DMS53 treated with DMSO at 0.1 percent for 48 hours (cell line): Measurements from ENCODE around the gene RUSC2.

Experiments
- DNase-seq: peaks from one replicate; lab custom pipeline; 2025; ENCODE audit not compliant: unreplicated experiment; lab: John Stamatoyannopoulos, UW

Gene RUSC2, protein sequence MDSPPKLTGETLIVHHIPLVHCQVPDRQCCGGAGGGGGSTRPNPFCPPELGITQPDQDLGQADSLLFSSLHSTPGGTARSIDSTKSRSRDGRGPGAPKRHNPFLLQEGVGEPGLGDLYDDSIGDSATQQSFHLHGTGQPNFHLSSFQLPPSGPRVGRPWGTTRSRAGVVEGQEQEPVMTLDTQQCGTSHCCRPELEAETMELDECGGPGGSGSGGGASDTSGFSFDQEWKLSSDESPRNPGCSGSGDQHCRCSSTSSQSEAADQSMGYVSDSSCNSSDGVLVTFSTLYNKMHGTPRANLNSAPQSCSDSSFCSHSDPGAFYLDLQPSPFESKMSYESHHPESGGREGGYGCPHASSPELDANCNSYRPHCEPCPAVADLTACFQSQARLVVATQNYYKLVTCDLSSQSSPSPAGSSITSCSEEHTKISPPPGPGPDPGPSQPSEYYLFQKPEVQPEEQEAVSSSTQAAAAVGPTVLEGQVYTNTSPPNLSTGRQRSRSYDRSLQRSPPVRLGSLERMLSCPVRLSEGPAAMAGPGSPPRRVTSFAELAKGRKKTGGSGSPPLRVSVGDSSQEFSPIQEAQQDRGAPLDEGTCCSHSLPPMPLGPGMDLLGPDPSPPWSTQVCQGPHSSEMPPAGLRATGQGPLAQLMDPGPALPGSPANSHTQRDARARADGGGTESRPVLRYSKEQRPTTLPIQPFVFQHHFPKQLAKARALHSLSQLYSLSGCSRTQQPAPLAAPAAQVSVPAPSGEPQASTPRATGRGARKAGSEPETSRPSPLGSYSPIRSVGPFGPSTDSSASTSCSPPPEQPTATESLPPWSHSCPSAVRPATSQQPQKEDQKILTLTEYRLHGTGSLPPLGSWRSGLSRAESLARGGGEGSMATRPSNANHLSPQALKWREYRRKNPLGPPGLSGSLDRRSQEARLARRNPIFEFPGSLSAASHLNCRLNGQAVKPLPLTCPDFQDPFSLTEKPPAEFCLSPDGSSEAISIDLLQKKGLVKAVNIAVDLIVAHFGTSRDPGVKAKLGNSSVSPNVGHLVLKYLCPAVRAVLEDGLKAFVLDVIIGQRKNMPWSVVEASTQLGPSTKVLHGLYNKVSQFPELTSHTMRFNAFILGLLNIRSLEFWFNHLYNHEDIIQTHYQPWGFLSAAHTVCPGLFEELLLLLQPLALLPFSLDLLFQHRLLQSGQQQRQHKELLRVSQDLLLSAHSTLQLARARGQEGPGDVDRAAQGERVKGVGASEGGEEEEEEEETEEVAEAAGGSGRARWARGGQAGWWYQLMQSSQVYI (N-terminal part only)

DNA sequence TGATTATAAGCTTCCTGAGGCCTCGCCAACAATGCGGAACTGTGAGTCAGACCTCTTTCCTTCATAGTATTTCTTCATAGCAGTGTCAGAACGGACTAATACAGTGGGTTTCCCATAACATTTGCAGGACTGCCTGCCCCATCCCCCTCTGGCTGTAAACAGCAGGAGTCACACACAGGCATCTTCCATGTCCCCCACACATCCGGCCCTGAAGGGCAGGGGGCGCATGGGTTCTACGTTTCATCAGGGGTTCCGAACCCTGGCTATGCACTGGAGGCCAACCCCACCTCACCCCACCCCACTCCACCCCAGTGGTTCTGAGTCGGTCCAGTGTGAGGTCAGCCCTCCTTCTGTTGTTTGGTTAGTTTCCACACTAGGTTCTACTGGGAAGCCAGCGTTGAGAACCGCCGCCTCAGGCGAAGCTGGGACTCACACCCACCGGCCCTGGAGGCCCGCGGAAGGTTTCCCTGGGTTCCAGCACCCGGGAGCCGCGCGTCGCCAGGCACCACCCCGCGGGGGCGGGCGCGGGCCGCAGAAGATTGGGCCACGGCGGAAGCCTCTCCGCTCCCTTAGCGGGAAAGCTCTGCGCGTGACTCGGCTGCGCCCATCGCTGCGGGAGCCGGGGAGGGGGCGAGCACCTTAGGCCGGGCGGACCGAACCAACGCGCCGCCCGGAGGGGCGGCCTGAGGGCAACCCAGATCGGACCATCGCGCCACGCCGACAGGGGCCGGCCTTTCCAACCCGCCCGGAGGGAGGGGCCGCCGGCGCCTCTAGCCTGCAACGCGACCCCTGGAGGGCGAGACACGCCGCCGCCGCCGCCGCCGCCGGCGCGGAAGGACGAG lies at the start of gene RUSC2:
Gene RUSC2 (plus strand): TSS at position 799 of the 842 bp plus-strand sequence. CDS start 56,411 bp downstream, outside the sequence.
- peak; percentile 29 for DNase-seq

DNA sequence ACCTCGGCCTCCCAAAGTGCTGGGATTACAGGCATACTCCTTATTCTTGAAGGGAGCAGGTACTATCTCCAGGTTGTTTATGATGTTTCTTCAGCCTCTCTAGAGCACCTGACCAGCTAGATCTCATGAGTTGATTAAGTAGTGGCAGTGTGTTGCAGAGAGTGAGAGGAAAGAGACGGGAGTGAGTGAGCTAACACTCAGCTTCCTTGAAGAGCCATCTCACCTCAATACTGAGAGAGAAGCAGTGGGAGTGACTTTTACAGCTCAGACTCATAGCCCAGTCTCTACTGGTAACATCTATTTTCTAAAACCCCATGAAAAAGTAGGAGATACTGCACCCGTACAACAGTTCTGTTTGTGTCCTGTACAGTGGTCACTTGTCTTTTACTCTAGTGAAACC lies 43.9 kb upstream of the RUSC2 start:
- no peak for DNase-seq

DNA sequence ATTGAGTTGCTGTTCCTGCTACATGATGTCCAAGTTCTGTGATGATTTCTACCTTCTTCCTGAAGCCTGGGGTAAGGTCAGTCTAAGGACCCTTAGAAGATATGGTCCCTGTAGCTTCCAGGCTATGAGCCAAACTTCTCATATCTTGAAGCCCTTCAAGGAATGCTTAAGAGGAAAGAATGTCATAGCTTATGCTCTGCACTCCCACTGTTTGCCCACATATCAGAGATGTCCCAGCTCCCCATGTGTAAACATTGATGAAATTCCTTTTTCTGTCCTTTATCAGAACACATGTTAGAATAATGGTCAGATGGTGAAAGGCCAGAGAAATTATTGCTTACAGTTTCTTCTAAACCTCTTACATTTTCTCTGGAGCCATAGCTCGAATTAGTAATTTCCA lies 41.4 kb upstream of the RUSC2 start:
- no peak for DNase-seq

DNA sequence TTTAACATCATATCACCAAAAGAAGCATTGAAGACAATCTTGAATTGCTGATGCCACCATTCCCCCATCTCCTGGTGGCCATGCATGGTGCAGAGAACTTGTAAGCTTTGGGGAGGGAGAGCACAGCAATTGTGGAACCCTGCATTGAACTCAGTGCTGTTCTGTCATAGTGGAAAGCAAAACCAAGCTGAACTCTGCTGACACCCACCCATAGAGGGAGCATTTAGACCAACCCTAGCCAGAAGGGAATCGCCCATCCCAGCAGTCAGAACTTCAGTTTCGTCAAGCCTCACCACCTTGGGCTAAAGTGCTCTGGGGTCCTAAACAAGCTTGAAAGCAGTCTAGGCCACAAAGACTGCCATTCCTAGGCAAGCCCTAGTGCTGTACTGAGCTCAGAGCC lies 37.4 kb upstream of the RUSC2 start:
- DNase-seq, result no peak

DNA sequence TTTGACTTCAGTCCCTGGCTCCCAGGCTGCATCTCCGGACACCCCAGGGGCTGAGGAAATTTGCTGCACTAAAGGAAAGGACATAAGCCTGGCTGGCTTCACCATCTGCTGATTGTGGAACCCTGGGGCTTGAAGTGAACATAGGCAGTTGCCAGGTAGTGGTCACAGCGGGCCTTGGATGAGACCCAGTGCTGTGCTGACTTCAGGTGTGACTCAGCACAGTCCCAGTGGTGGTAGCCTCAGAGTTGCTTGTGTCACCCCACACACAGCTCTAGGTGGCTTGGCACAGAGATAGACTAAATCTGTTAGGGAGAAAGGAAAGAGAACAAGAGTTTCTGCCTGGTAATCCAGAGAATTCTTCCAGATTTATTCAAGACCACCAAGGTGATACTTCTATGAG lies 36.1 kb upstream of the RUSC2 start:
- no peak for DNase-seq

DNA sequence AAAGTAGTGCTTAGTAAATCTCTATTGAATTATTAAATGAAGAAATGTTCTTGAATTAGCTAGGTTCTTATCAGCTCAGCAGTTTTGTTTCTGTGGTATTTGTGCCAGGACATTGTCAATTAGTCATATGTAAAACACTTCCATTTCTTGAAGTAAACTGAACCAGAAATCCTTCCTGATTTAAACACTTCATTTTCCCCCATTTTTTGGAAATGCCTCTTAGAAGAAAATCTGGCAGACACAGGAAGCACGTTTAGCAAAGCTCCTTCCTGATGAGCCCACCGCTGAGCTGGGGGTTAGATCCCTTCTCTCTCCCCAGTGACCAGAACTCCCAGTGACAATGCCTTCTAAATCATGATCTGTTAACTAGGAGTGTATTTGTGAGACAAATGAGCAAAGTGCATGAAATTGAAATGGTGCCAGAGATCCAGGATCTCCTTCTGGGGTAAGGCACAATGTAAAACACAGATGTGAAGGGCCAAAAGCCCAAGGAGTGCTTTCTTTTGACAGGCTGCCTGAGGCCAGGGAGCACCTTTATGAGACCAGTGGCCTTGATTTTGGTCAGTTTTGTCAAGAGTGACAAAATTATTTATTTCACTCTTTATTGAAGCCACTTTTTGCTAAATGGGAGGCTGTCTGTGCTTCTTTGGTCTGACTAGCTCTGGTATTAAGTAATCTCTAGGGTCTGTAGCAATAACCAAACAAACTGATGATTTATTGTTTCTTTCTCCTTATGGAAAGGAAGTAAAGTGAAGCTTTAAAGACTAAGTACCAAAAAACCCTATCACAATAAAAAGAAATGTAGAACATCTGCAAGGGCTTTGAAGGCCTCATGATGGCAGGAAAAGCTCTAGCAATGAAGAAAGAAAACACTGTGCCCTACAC lies 25.5 kb upstream of the RUSC2 start:
- no peak for DNase-seq

DNA sequence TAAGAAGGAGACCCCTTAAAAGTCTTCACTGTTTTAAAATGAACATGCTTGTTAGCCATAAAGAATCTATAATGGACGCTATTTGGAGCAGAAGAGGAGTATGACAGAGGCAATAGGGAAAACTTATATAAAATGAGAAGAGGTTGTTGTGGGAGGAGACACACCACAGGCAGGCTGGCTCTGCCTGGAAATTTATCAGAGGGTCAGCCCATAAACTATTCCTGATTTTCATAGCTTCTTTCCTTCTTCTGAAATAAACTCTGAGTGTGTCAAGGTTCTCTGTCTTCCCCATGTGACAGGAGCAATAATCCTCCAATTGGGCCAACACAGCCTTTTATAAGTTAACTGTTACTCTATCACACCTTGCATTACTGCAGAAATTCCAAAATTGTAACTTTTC lies 19.6 kb upstream of the RUSC2 start:
- DNase-seq, result no peak

DNA sequence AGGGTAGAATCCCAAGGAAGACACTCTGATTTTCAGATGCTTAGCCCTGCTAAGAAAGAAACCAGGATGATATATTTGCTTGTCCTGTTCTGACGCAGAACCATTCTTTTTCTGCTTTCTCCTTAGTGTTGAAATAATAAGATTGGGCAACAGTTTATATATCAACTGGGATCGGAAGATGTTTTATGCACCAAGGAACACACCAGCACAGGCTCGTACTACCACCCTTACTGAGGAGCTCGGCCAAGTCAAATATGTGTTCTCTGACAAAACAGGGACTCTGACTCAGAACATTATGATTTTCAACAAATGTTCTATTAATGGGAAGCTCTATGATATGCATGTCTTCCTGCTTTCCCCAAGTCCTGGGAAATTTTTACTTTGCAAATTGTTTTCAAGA lies 19.0 kb upstream of the RUSC2 start:
- DNase-seq, result no peak

DNA sequence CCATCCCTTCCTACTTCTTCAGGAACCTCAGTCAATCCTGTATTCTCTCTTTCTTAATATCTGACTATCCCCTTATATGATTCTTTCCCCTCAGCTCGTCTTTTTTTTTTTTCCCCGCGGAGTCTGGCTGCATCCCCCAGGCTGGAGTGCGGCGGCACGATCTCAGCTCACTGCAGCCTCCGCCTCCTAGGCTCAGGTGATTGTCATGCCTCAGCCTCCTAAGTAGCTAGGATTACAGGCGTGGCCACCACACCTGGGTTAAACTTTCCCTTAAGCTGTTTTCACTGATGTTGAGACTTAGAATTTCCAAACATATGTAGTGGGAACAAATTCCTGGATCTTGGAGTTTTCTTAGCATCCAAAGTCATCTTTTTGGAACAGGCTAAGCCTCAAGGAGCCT lies 13.3 kb upstream of the RUSC2 start:
- DNase-seq, result no peak

DNA sequence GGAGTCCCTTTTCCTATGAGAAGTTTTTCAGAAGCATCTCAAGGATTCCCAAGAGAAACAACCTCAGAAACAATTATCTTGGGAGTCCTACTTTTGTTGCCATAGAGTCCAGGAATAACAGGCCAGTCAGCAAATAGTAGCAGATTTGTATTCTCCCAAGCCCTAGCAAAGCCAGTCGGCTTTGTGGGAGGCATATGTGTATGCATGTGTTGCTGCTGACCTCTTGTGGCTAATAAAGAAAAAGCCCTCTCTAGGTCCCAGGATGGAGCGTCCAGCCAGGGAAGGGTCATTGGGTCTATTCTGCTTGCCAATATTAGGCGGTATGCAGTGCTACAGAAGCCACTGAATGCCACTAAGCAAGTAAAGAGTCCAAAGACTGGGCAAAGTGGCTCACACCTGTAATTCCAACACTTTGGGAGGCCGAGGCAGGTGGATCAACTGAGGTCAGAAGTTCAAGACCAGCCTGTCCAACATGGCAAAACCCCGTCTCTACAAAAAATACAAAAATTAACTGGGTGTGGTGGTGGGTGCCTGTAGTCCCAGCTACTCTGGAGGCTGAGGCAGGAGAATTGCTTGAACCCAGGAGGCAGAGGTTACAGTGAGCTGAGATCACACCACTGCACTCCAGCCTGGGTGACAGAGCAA lies 12.6 kb upstream of the RUSC2 start:
- DNase-seq, result peak; percentile 59

DNA sequence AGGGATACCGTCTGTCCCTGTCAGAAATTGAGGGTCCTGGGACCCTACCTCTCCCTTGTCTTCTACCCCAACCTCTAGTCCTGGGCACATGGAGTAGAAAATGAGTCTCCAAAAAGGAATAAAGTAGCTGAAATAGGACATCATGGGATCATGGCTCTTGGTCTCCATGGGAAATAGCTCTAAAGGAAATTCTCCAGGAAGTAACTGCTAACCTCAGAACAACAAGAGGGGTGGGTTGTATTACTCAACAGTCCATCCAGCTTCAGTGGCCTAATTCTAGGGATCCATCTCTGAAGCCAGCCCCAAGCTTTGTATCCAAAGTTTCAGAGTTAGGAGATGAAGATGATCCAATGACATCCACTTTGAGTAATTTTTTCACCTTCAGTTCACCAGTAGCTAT lies 11.0 kb upstream of the RUSC2 start:
- DNase-seq, result no peak

DNA sequence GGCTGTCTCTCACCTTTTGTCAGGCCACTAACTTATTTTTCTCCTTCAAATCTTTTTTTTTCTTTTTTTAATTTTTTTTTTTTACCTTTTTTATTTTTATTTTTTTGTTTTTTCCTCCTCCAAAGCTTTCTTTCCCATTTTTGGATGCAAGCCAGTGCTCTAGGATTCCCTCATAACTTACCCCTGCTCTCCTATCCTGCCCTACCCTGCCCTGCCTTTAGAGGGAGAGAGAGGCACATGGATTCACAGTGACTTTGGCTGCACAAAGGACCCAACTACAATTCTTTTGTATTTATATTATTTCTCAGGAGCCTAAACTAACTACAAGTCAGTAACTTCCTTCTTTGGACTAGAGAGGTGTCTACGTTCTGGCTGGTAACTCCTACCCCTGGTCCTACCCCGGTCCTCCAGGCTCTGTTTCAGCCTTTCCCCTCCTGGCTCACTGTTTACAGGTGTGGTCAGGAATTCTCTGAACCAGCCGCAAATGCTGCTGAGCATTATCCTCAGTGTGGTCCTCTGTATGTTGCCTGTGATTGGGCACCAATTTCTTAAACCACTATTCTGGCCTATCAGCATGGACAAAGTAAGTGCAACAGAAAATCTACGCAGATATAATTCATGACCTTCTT lies 8.4 kb upstream of the RUSC2 start:
- peak; percentile 4 for DNase-seq

DNA sequence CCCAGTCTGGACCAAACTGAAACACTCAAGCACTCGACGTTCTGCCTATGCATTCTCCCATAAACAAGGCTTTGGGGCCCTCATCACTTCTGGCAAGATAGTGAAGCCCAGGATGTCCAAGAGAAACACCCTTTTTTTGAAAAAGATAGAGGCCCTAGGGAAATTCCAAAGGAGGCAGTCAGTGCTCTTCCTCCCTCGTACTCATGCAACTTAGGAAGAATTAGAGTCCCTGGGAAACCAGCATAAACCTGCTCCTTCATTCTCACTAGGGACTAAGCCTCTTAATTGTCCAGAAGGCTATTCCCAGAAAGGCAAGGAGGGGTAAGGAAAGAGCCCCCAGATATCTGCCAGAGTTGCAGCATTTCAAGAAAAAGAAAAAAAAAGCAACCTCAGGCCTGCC lies 7.8 kb upstream of the RUSC2 start:
- no peak for DNase-seq

DNA sequence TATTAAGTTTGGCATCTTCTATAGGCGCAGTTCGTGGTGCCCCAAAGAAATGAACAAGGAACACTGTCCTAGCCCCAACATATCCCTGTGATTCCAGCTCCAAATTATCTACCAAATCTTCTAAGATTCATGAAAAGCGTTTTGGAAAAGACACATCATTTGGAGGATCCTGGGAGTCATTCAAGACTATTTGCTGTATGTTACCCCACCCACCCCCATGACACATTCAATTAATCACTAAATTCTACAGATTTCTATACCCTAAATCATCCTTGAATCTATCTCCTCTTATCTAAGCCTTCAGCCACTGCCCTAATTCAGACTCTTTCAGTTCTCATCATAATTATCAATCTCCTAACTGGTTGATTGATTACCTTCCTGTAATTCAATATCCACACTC lies 5.5 kb upstream of the RUSC2 start:
- DNase-seq, result no peak

DNA sequence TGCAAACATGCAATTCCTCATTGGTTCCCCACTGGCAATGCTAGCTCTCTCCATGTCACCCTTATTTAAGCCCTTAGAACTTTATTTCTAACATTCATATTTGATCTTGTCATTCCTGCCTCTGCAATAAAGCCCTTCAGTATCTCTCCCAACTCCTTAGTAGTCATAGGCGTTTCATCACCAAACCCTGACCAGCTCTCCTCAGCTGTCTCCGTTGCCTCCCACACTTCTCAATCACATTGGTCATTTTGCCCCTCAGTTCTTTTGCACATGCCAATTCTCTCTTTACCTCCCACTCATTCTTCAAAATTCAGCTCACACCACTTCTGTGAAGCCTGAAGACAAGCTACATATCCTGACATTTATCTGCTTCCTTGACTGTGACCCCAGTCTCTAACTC lies 2.8 kb upstream of the RUSC2 start:
- no peak for DNase-seq

DNA sequence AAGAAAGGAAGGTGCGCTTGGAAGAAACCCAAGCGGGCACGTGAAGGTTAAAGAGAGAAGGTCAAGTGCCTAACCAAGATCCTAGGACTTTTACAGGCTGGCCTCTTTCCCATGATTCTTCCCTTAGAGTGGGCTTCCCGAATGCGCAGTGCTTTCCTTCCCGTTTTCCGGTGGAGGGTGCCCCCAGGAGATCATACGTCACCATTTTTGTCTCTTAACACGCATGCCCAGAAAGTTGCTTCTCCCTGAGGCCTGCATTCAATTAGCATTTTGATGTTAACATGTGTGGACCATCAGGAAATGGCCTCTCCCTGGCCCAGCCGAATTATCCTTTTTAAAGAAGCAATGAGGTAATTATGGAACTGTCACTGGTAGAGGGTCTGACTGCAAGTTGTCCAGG lies 1.9 kb upstream of the RUSC2 start:
- no peak for DNase-seq

DNA sequence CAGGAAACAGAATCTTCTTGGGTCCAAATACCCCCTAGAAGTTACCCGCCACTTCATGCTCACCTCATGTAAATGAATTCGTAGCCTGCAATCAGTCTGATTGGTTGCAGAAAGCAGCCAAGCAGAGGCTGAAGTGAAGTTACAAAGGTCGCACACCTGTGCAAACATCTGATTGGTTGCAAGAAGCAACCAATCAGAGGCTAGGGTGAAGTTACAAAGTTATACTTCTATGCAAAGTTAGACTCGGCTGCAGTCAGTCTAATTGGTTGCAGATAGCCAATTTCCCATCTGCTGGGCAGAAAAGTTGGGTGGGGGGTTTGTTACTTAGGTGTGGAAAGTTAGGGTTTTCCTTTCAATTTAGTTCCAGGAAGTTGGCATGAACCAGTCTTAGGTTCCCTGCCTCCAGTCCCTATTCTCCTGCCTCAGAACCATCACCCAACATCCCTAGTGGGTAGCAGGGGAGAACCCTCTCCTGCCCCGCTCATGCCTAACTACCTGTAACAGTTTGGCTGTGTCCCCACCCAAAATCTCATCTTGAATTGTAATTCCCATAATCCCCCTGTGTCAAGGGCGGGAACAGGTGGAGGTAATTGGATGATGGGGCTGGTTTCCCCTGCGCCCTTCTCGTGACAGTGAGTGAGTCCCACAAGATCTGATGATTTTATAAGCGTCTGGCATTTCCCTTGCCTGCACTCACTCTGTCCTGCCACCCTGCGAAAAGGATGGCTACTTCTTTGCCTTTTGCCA lies 1.2 kb upstream of the RUSC2 start:
- no peak for DNase-seq
